ENCODE data around the gene UTP20. TPM values are rescaled to one million over a fixed set of nuclear protein-coding genes. Genes with fewer than 3 reads are reported as not detected.

UTP20 gene
- total RNA-seq, 4 donors from 2014 or later, result 10.4 to 15.9 (median 13.1) TPM

- 74 to 89% methylated on average over 3 to 6 of the region's 6 CpGs for WGBS, 2 donors
These were observed 41.0 kb upstream of the UTP20 start for GRCh38 chr12:101238800-101239329.

GRCh38 chr12:101243074-101243473 lies 36.8 kb upstream of the UTP20 start:
- TF ChIP-seq POLR2A (IDR thresholded peaks at IDR 0.05) (no peak), EP300 (IDR thresholded peaks at IDR 0.05) (no peak)
- TF ChIP-seq, protein P1, sequence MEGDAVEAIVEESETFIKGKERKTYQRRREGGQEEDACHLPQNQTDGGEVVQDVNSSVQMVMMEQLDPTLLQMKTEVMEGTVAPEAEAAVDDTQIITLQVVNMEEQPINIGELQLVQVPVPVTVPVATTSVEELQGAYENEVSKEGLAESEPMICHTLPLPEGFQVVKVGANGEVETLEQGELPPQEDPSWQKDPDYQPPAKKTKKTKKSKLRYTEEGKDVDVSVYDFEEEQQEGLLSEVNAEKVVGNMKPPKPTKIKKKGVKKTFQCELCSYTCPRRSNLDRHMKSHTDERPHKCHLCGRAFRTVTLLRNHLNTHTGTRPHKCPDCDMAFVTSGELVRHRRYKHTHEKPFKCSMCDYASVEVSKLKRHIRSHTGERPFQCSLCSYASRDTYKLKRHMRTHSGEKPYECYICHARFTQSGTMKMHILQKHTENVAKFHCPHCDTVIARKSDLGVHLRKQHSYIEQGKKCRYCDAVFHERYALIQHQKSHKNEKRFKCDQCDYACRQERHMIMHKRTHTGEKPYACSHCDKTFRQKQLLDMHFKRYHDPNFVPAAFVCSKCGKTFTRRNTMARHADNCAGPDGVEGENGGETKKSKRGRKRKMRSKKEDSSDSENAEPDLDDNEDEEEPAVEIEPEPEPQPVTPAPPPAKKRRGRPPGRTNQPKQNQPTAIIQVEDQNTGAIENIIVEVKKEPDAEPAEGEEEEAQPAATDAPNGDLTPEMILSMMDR (IDR thresholded peaks at IDR 0.05), result no peak

More at GRCh38 chr12:101238800-101239329, 41.0 kb upstream of the UTP20 start:
- no peaks in the 10 kb centered on the region for H3K4me1 ChIP-seq
- H3K27me3 ChIP-seq, result no peaks in the 10 kb centered on the region
- peaks cover 0 to 24% (median 0%) of the 10 kb centered on the region in 4 donors for H3K9me3 ChIP-seq
- H3K36me3 ChIP-seq, result no peaks in the 10 kb centered on the region
- no peak overlapping the region for H3K4me3 ChIP-seq
- TF ChIP-seq POLR2A (IDR thresholded peaks at IDR 0.05) (no peak), EP300 (IDR thresholded peaks at IDR 0.05) (no peak)
- TF ChIP-seq, protein P1 (IDR thresholded peaks at IDR 0.05), result no peak
- no peak overlapping the region for H3K27ac ChIP-seq
- DNase-seq (ENCODE audit: low spot score in 2 of 2), result no peak

DNA sequence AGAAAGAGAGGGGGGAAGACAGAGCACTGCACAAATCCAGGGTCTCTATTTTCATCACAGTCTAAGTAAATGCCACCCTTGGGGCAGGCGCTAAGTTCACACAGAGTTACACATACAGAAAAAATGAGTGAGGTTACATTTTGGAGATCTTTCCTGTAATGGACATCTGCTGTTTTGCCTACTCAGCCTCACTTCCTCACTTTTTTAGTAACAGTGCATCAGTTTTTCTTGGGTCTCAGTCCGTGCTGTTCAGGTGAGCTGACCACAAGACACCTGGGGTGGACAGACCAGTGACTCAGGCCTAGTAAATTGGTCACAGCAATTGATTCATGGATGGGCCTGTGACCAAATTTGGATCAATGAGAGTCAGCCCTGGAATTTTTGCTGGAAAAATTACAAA lies 36.3 kb upstream of the UTP20 start:
- H3K27me3 ChIP-seq, result no peaks in the 10 kb centered on the region
- H3K9me3 ChIP-seq, result peaks cover 0 to 24% (median 0%) of the 10 kb centered on the region in 4 donors
- H3K4me3 ChIP-seq, result no peak overlapping the region
- 83 to 88% methylated on average over 2 of the region's 2 CpGs for WGBS, 2 donors
- H3K4me1 ChIP-seq, result no peaks in the 10 kb centered on the region
- TF ChIP-seq, protein P1 (IDR thresholded peaks at IDR 0.05), result no peak
- TF ChIP-seq EP300 (IDR thresholded peaks at IDR 0.05), result no peak
- TF ChIP-seq POLR2A (IDR thresholded peaks at IDR 0.05), result no peak
- no peak for DNase-seq (ENCODE audit: low spot score in 2 of 2)
- H3K27ac ChIP-seq, result no peak overlapping the region
- no peaks in the 10 kb centered on the region for H3K36me3 ChIP-seq

More at GRCh38 chr12:101243074-101243473, 36.8 kb upstream of the UTP20 start:
- Histone ChIP-seq H3K4me3 (no peak overlapping the region), H3K4me1 (no peaks in the 10 kb centered on the region), H3K27ac (no peak overlapping the region), H3K36me3 (no peaks in the 10 kb centered on the region), H3K27me3 (no peaks in the 10 kb centered on the region), H3K9me3 (peaks cover 0 to 24% (median 0%) of the 10 kb centered on the region in 4 donors)
- no peak for DNase-seq (ENCODE audit: low spot score in 2 of 2)
- WGBS, 2 donors, result 53 to 54% methylated on average over 2 of the region's 2 CpGs

DNA sequence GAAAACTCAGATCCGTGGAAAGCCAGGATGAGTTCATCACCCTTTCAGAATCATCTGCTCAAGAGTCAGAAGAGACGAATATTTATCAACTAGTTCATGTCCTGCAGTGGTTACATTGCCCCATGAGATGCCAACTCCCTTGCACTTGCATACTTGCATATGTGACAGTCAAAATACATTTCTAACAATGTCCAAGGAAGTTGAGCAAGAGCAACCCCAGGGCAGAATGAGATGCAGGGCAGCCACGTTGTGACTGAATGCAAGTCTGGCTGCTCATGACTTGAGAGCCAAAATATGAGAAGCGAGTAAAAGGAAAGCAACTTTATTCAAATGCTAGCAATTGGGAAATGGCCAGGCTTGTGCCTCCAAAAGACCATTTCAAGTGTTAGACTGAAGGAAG lies 23.6 kb upstream of the UTP20 start:
- Histone ChIP-seq H3K27ac (no peak overlapping the region), H3K9me3 (peaks cover 0 to 3% (median 0%) of the 10 kb centered on the region in 4 donors), H3K4me1 (no peaks in the 10 kb centered on the region), H3K27me3 (no peaks in the 10 kb centered on the region), H3K36me3 (no peaks in the 10 kb centered on the region), H3K4me3 (no peak overlapping the region)
- DNase-seq (ENCODE audit: low spot score in 2 of 2), result no peak
- 58 to 61% methylated on average over 4 of the region's 4 CpGs for WGBS, 2 donors
- no peak for TF ChIP-seq POLR2A (IDR thresholded peaks at IDR 0.05)
- TF ChIP-seq, protein P1 (IDR thresholded peaks at IDR 0.05), result no peak
- TF ChIP-seq EP300 (IDR thresholded peaks at IDR 0.05), result no peak

DNA sequence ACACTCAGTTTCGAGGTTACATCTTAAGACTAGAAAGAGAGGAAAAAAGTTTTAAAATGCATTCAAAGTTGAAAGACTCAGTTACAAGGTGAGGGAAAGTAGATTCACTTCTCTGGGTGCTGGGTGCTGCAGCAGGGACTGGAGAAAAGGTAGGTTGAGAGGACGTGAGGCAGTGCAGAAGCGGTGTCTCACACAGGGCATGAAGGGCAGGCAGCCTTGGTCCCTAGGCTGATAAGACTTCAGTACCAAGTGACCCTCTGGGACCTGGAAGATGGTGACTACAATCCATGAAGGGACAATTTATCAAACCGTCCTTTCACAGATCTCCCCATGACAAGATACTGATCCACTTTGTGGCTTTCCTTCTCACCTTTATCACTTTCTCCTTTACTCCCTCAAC lies 22.5 kb upstream of the UTP20 start:
- Histone ChIP-seq H3K36me3 (no peaks in the 10 kb centered on the region), H3K9me3 (peaks cover 0 to 4% (median 0%) of the 10 kb centered on the region in 4 donors), H3K27ac (no peak overlapping the region), H3K4me1 (no peaks in the 10 kb centered on the region), H3K27me3 (no peaks in the 10 kb centered on the region), H3K4me3 (no peak overlapping the region)
- 81 to 85% methylated on average over 4 of the region's 4 CpGs for WGBS, 2 donors
- DNase-seq (ENCODE audit: low spot score in 2 of 2), result no peak
- TF ChIP-seq POLR2A (IDR thresholded peaks at IDR 0.05), result no peak

All from tibial nerve (tissue), 4 donors.